HG03469 (cell line): ENCODE measurements around the gene RNF44.

ENCODE experiments used
- ATAC-seq: cut with Tn5 transposase; IDR thresholded peaks from one replicate; pipeline ENCODE4 v1.9.1; 2021; ENCODE audit warnings: mild to moderate bottlenecking, moderate library complexity, moderate number of reproducible peaks; ENCODE audit not compliant: unreplicated experiment

RNF44 gene

DNA sequence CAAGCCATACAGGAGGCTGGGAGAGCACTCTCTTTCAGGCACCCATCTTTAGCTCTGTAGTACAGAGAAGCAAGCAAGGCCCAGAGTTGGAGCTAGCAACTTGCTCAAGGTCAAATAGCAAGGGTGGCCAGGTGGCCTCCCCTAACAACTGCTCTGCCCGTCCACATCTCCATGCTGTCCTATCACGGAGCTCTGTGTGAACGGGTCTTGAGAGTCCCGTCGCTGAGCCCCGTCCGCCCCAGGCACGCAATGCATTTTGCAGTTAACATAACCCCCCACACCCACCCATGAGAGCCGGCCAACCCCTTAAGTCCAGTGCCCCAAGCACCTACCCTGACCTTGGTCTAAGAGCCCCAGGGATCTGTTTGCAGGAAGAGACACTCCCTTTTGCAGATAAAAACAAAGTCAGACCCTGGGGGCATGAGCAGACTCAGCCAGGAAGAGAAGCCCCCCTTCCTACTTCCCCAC, 1.5 kb downstream of the RNF44 start:
- no peak for ATAC-seq

DNA sequence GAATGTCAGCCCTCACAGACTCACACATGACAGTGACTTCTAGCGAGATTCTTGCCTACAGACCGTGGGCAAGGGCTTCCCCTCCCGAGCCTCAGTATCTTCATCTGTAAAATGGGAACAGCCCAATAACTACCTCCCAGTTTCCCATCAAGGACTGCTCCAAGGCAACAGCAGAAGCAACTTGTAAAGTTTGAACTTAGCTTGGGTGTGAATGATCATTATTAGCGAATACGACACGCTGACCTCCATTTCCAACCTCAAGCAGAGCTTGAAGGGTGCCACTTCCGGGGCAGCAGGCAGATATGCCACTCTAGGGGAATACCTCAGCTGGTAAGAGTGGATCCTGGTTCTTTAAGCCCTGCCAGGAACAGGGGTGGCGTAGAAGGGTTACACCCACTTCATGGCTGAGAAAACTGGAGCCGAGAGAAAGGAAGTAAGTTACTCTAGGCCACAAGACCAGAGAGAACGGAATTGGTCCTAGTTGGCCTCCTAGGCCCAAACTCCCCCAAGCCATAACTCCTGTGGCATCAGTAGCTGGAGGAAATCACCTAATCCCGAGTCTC, 2.0 kb downstream of the RNF44 start:
- ATAC-seq = no peak

DNA sequence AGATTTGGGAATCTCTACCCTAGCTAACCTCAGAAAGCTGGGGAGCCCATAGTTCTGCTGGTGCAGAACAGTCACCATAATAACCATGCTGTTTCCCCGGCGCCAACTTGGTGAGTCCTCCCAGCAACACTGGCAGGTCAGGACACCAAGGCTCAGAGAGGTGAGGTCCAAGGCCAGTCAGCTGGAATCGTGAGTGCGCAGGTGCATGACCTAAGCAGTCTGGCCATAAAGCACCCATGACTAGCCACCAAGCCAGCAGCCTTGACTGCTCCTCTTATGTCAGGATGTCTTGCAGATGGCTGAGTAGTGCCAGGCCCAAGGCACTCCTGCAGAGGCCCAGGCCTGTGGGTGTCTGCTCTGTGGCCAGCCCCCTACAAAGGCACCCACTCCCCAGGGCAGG, 2.6 kb downstream of the RNF44 start:
- ATAC-seq = no peak

- ATAC-seq = no peak
Observed at GRCh38 chr5:176533894-176534611, 3.1 kb downstream of the RNF44 start.

DNA sequence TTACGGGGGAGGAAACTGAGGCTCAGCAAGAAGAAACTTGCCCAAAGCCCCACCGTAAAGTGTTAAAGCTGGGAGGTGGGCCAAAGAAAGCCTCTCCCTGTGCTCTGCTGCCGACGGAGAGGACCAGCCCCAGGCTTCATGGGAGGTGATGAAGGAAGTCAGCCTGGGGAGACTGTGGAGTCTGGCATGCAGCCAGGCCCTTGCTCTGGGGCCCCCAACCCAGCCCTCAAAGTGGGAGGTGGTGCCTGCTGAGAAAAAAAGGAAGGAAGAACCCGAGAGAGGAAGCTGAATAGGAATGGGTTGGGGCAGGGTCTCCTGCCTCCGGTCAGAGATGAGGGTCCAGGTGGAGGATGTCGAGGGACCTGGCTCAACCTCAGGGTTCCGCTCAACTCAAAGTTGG, 3.8 kb downstream of the RNF44 start:
- ATAC-seq = no peak

GRCh38 chr5:176532795-176533194, 4.4 kb downstream of the RNF44 start:
- ATAC-seq = no peak

DNA sequence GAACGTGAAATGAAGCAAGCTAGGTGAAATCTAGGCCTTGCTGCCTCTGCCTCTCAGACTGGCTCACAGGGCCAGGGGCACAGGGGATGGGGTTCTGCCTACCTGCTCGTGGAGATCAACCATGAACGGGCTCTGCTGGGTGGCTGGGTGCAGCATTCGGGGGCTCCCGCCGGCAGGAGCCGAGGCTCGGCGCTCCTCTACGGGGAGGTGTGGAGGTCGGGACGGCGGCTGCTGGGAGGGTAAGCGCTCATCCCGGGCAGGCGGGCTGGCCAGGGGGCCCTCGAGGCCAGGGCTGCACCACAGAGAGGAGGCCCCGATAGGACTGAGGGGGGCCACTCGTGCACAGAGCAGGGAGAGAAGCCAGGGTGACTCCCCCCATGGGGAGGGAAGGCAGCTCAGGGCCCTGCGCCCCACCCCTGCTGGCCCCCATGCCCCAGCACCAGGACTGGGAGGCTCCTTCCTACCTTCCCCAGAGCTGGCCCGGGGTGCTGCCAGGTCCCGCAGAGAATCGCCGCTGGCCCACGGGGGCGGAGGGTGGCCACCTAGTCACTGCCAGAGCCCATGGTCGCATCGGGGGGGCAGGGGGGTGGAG, 5.2 kb downstream of the RNF44 start:
- ATAC-seq = no peak

DNA sequence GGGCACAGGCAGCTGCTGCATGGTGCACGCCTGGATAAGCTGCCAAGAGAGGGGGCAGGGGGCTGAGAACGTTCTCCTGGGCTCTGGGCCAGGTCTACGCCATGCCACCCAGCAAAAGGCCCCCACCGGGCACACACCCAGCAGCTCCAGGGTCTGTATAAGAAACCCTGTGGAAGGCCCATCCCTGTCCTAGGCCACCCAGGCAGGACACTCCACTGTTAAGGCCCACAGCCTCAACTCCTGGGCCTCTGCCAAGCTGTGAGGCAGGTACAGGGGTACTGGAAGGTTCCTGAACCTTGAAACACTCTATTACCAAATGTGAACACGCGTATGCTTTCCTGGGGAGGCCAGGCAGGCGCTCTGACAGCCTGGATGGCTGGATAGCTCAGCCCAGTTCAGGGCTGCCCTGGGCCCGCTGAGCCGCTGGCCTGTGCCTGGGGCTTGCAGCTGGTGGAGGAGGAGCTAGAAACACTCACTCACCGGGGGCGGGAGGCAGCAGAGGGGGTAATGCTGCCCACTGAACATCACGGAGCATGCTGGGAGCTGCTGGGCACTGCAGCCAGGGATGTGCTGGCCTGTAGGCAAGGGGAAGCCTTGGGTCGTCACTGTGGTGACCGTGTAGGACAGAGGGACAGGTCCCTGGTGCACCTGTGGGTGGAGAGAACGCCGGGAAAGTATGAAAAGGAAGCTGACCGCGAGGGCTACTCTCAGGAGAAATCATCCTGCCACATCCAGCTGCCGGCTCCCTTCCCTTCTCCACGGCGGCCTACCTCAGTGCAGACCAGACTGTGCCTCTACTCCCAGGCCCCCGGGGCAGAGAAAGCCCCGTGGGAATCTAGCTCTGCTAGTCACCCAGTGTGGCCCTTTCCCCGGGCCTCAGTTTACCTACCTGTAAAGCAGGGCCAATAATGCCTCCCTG, 6.0 kb downstream of the RNF44 start:
- ATAC-seq = no peak

GRCh38 chr5:176530393-176530982, 6.7 kb downstream of the RNF44 start:
- no peak for ATAC-seq

DNA sequence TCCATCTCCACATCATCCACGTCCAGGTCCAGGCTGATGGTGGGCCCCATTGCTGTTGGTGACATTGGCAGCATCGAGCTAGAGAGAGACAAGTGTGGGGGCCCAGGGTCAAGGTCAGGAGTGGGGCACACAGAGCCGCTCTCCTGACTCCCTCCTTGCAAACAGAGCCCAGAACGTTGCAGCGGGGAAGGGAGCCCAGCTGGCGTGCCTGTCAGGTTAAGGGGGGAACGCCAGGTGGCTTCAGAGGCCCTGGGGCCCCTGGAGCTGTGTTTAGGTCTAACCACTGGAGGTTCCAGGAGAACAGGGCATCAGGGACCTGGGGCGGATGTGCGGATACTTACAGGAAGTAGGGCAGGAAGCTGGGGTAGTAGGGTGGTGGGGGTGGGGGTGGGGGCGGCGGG, 7.5 kb downstream of the RNF44 start:
- no peak for ATAC-seq

- ATAC-seq = no peak
Observed at GRCh38 chr5:176529116-176529740, 8.0 kb downstream of the RNF44 start.

GRCh38 chr5:176528761-176529115, 8.5 kb downstream of the RNF44 start:
- no peak for ATAC-seq

GRCh38 chr5:176528301-176528700, 8.9 kb downstream of the RNF44 start:
- ATAC-seq = no peak

DNA sequence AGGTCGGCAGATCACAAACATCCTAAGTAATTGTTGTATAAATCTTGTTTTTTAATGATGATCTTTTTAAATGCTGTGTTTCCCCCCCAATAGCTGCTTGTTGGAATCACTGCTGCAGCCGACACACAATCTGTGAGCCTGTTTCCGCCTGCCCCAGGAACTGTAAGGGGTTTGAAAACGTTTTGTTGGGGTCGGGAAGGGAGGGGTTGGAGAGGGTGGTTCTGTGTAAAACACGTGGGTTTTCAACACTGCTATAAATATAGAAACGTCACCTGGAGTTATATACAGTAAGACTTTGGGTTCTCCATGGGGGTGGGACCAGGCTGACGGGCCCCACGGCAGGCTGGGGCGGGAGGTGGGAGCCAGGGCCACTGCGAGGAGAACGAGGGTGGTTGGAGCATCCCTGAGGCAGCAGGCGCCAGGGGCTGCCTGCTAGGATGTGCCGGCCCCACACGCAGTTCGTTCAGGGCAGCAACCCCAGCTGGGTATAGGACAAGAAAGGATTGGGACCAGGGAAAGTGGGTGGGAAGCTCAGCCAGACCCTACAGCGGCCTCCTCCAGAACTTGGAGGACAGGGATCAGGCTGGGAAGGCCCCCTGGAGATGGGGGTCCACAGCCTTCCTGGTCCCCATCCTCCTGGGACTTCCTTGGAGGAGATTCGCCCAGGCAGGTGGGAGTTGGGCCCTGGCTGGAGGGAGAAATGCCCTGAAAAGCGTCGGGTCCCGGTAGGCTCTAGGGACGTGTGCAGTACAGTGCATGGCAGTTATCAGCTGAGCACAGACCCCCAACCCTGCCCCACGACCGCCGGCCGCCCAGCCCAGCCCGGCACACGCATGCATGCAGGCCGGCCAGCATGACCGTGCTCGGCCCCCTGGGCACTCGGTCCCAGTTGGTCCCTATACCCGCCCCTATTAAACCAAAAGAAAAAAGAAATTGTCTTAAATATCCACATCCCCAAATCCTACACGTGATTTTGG, 9.7 kb downstream of the RNF44 start:
- no peak for ATAC-seq

DNA sequence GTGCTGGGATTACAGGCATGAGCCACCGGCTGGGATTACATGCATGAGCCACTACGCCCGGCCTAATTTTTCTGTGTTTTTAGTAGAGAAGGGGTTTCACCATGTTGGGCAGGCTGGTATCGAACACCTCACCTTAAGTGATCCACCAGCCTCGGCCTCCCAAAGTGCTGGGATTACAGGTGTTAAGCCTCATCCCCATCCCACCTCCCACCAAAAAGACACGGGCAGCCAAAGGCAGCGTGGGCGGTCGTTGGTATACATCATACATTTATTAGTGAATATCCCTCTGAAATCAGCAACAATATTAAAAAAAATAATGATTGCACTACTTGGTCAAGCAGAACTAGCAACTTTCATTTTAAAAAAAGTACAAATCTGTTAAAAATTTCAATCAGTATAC, 10.7 kb downstream of the RNF44 start:
- ATAC-seq = no peak

DNA sequence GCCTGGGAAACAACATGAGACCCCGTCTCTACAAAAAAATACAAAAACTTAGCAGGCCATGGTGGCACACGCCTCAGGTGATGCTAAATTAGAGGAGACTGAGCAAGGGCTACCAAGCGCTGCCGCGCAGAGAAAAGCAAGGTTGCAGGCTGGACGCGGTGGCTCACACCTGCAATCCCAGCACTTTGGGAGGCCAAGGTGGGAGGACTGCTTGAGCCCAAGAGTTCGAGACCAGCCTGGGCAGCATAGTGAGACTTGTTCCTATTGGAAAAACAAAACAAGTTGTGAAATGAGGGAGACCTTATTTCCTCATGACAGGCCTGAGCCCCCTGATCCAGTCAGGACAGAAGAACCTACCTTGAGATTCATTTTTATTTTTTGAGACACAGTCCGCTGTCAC, 11.5 kb downstream of the RNF44 start:
- no peak for ATAC-seq

GRCh38 chr5:176524987-176525386, 12.2 kb downstream of the RNF44 start:
- no peak for ATAC-seq

DNA sequence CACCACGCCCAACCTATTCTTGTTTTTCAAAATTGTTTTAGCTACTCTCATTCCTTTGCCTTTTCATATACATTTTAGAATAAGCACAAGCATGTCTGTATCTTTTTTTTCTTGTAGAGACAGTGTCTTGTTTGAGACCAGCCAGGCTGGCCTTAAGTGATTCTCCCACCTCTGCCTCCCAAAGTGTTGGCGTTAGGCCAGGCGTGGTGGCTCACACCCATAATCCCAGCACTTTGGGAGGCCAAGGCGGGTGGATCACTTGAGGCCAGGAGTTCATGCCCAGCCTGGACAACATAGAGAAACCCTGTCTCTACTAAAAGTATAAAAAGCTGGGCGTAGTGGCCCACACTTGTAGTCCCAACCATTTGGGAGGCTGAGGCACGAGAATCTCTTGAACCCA, 13.1 kb downstream of the RNF44 start:
- ATAC-seq = no peak

DNA sequence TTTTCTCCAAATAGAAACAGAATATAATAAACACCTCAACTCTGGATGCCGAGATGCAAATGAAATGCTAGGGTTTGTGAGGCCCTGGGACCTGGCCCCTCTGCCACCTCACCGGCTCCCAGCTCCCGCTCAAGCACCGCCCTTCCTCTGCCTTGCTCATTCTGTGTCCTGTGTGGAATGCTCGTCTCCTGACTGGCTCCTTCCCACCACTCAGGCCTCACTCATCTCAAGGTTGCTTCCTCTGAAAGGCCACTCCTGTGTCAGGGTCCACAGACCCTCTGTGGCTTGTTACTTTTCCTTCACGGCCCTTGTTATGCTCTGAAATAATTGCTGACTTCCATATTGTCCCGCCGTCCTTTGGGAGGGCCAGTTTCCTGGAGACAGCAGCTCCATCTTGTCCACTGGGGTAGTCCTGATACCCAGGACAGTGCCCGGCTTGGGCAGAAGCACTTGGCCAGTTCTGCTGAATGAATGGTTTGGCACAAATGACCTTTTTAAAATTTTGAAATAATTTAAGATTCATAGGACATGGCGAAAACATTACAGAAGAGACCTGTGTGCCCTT, 15.4 kb downstream of the RNF44 start:
- ATAC-seq = no peak
